PC-3 (cell line): Measurements from ENCODE around the gene HMCN2. TPM values are rescaled to one million over a fixed set of nuclear protein-coding genes. Genes with fewer than 3 reads are reported as not detected.

Experiments
- ATAC-seq: fragments of 200-7000 bp; cut with Tn5 transposase; 2 replicates; pipeline ENCODE4 v1.9.1; 2020; ENCODE audit warnings: mild to moderate bottlenecking, moderate library complexity
- BruUV-seq: library from RNA; stranded (reverse); fragments of 400-500 nt; replicated peaks from 2 replicates; lab custom pipeline; 2021; lab: Mats Ljungman, UMichigan
- CTCF ChIA-PET: fragments of 300-600 bp; sonication (Branson Sonifier 250); formaldehyde crosslinking; loops from one replicate; lab custom pipeline; 2022; ENCODE audit warnings: antibody characterized with exemption; lab: Charles Lee
- POLR2A ChIA-PET: fragments of 300-600 bp; sonication (Branson Sonifier 250); formaldehyde crosslinking; loops from one replicate; lab custom pipeline; 2022; ENCODE audit warnings: antibody characterized with exemption; ENCODE audit not compliant: unreplicated experiment; lab: Charles Lee
- DNase-seq: peaks from one replicate; pipeline ENCODE4 v3.0.0-alpha.2; 2015
- H2AFZ ChIP-seq: fragments of 300-600 bp; sonication (generic); 2 replicates; pipeline ENCODE4 v1.6.0; 2016; ENCODE audit warnings: antibody characterized with exemption, low read length
- H3F3A ChIP-seq: fragments of 300-600 bp; sonication (generic); one replicate; pipeline ENCODE4 v1.6.0; 2017; ENCODE audit warnings: antibody characterized with exemption, low read length, control low read depth, mild to moderate bottlenecking; ENCODE audit not compliant: unreplicated experiment
- H3K27ac ChIP-seq: fragments of 300-600 bp; sonication (generic); 2 replicates; pipeline ENCODE4 v1.5.1; 2016; ENCODE audit warnings: mild to moderate bottlenecking, low read length
- H3K27me3 ChIP-seq: fragments of 300-600 bp; sonication (generic); 2 replicates; pipeline ENCODE4 v1.6.1; 2016; ENCODE audit warnings: low read length, mixed read lengths
- H3K36me3 ChIP-seq: fragments of 300-600 bp; sonication (generic); 2 replicates; pipeline ENCODE4 v1.6.1; 2016; ENCODE audit warnings: low read depth, mixed run types, low read length, mixed read lengths
- H3K4me1 ChIP-seq: fragments of 300-600 bp; sonication (generic); 2 replicates; pipeline ENCODE4 v1.5.1; 2016; ENCODE audit warnings: low read length; ENCODE audit not compliant: insufficient read depth
- H3K4me2 ChIP-seq: fragments of 300-600 bp; sonication (generic); 2 replicates; pipeline ENCODE4 v1.6.0; 2016; ENCODE audit warnings: low read length
- H3K4me3 ChIP-seq: fragments of 300-600 bp; sonication (generic); 2 replicates; pipeline ENCODE4 v1.5.1; 2016; ENCODE audit warnings: mild to moderate bottlenecking, low read length, mixed read lengths
- H3K79me2 ChIP-seq: fragments of 300-600 bp; sonication (generic); 2 replicates; pipeline ENCODE4 v1.6.1; 2017; ENCODE audit warnings: low read length, mixed read lengths
- H3K9ac ChIP-seq: fragments of 300-600 bp; sonication (generic); 2 replicates; pipeline ENCODE4 v1.6.0; 2016; ENCODE audit warnings: mild to moderate bottlenecking, low read length
- H3K9me2 ChIP-seq: fragments of 300-600 bp; sonication (generic); replicated peaks from 2 replicates; pipeline ENCODE4 v1.6.1; 2016; ENCODE audit warnings: mixed run types, low read length, mixed read lengths
- H3K9me3 ChIP-seq: fragments of 300-600 bp; sonication (generic); 2 replicates; pipeline ENCODE4 v1.6.1; 2016; ENCODE audit warnings: low read length, mixed read lengths
- H4K20me1 ChIP-seq: fragments of 300-600 bp; sonication (generic); 2 replicates; pipeline ENCODE4 v1.6.1; 2016; ENCODE audit warnings: low read length, mixed read lengths
- EZH2 ChIP-seq: fragments of 300-600 bp; sonication (generic); IDR thresholded peaks from one replicate; pipeline ENCODE4 v1.6.1; 2017; ENCODE audit warnings: antibody characterized with exemption, mild to moderate bottlenecking, low read length; ENCODE audit not compliant: unreplicated experiment
- EZH2phosphoT487 ChIP-seq: fragments of 300-600 bp; sonication (generic); IDR thresholded peaks from 2 replicates; pipeline ENCODE4 v1.6.1; 2018; ENCODE audit warnings: mild to moderate bottlenecking, antibody characterized with exemption, low read length, borderline replicate concordance
- intact Hi-C: fragments of 100-400 bp; cut with micrococcal nuclease; formaldehyde crosslinking; loops from 2 replicates; pipeline ENCODE4 v1.9.0; 2023
- total RNA-seq: library from RNA; depleted of rRNA; stranded (reverse); fragments of >200 nt; gene quantifications from 2 replicates; pipeline ENCODE4 v1.2.3, GENCODE V29; 2014
- TF ChIP-seq, protein P1 (sequence below): fragments of 300-600 bp; sonication (generic); conservative IDR thresholded peaks from 2 replicates; pipeline ENCODE4 v1.5.1; 2017; ENCODE audit warnings: antibody characterized with exemption, low read depth, mild to moderate bottlenecking, low read length

Gene HMCN2
- total RNA-seq, 1 experiment from 2014 or later = 0.11 TPM

DNA sequence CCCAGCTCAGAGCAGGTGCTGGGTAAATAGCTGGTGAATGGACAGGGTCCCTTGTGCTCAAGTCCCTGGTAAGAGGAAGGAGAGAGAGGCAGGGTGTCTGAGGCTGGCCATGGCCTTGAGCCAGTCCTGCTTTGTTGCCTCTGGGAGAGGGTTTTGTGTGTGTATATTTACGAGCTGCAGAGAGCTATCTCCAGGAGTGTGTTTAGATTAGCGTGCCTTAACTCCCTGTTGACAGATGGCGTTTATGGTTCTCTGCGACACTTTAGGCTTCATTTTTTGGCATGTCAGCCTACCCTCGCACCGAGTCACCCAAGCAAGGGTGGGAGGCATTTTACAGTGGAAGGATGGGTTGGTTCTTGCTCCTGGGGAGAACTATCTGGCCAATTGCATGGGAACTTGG is 22.2 kb downstream of the HMCN2 start:
- H3K9ac ChIP-seq = no peak overlapping the region
- no peak overlapping the region for H3K4me3 ChIP-seq
- no peak for ATAC-seq
- H3F3A ChIP-seq = no peaks in the 10 kb centered on the region
- H3K4me2 ChIP-seq = no peak overlapping the region
- DNase-seq = no peak
- H3K79me2 ChIP-seq = no peaks in the 10 kb centered on the region
- no peak overlapping the region for H2AFZ ChIP-seq
- no peaks in the 10 kb centered on the region for H3K9me2 ChIP-seq
- TF ChIP-seq EZH2 = no peak
- no peak for TF ChIP-seq EZH2phosphoT487
- TF ChIP-seq, protein P1, sequence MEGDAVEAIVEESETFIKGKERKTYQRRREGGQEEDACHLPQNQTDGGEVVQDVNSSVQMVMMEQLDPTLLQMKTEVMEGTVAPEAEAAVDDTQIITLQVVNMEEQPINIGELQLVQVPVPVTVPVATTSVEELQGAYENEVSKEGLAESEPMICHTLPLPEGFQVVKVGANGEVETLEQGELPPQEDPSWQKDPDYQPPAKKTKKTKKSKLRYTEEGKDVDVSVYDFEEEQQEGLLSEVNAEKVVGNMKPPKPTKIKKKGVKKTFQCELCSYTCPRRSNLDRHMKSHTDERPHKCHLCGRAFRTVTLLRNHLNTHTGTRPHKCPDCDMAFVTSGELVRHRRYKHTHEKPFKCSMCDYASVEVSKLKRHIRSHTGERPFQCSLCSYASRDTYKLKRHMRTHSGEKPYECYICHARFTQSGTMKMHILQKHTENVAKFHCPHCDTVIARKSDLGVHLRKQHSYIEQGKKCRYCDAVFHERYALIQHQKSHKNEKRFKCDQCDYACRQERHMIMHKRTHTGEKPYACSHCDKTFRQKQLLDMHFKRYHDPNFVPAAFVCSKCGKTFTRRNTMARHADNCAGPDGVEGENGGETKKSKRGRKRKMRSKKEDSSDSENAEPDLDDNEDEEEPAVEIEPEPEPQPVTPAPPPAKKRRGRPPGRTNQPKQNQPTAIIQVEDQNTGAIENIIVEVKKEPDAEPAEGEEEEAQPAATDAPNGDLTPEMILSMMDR = no peak
- H3K4me1 ChIP-seq = no peaks in the 10 kb centered on the region
- H3K27me3 ChIP-seq = peaks cover 36% of the 10 kb centered on the region
- H3K27ac ChIP-seq = no peak overlapping the region
- no peaks in the 10 kb centered on the region for H3K9me3 ChIP-seq
- intact Hi-C loops = no loop called here
- POLR2A ChIA-PET = no interaction called here
- CTCF ChIA-PET = no interaction called here
- no peaks in the 10 kb centered on the region for H4K20me1 ChIP-seq
- no TSS peak for BruUV-seq
- H3K36me3 ChIP-seq = no peaks in the 10 kb centered on the region

DNA sequence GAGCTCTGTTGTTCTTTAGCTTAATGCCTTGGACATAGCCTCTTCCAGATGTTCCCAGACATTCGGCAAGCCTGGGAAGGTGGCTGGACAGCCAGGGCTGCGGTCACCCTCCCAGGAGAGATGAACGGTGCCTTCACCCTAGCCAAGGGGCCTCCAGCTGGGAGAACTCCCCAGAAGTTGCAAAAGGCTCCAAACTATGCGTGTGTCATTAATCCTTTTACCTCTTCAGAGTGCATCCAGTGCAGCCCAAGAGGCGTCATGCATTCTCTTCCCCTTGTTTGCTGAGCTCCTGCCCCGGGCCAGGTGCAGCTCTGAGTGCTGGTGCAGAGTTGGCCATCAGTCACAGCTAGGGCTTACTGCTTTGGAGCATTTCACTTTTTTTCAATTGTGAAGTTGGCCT is 22.8 kb downstream of the HMCN2 start:
- no TSS peak for BruUV-seq
- Histone ChIP-seq H3K36me3 (no peaks in the 10 kb centered on the region), H3F3A (no peaks in the 10 kb centered on the region), H3K4me3 (no peak overlapping the region), H4K20me1 (no peaks in the 10 kb centered on the region), H3K27me3 (peaks cover 39% of the 10 kb centered on the region), H2AFZ (no peak overlapping the region), H3K9me3 (no peaks in the 10 kb centered on the region), H3K9ac (no peak overlapping the region), H3K79me2 (no peaks in the 10 kb centered on the region), H3K4me1 (no peaks in the 10 kb centered on the region), H3K9me2 (no peaks in the 10 kb centered on the region), H3K4me2 (no peak overlapping the region), H3K27ac (no peak overlapping the region)
- ATAC-seq (no peak), DNase-seq (no peak)
- TF ChIP-seq, protein P1 = no peak
- TF ChIP-seq EZH2phosphoT487 = no peak
- no peak for TF ChIP-seq EZH2
- ChIA-PET POLR2A (interaction anchor here (0.7 kb wide), 1 partner anchor 29 kb away, joined by 5 read pairs; no protein-coding TSS in a partner anchor), CTCF (no interaction called here)
- intact Hi-C loops = no loop called here

DNA sequence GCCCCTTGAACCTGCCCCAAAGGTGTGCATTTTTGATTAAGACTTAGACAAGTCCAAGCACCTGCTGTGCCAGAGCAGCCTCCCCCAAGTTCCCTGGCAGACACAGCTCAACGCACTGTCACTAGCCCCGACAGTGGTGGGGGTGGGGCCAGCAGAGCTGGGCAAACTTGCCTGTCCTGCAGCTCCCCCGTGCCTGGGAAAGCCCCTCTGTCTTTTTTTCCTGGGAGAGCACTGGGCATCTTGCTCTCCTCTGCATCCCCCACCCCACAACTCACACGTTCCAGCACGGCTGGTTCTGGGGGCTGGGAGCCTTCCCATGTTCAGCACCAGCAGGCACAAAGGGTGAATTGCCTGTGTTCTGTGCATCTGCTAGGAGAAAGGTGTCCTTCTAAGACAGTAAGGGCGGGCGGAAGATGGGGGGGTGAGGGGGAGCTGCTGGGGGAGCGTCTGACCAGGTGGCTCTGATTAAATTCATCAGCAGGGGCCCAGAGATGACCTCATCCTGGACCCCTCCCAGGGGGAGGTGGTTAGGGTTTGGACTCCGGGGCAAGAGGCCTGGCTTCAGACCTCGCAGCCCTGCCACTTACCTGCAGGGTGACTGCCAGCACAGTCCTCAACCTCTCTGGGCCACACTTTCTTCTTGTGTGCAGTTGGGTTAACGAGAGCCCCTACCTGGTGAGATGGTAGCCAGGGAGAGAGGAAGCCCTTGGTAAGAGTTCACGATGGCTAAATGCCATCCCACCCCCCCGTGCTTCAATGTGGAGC is 23.5 kb downstream of the HMCN2 start:
- CTCF ChIA-PET = no interaction called here
- Histone ChIP-seq H4K20me1 (no peaks in the 10 kb centered on the region), H3K9me2 (no peaks in the 10 kb centered on the region), H3K4me3 (no peak overlapping the region), H3K9ac (no peak overlapping the region), H3K4me1 (no peaks in the 10 kb centered on the region), H3F3A (no peaks in the 10 kb centered on the region), H3K9me3 (no peaks in the 10 kb centered on the region), H3K4me2 (no peak overlapping the region), H2AFZ (no peak overlapping the region), H3K36me3 (no peaks in the 10 kb centered on the region), H3K27me3 (peaks cover 42% of the 10 kb centered on the region), H3K27ac (no peak overlapping the region), H3K79me2 (no peaks in the 10 kb centered on the region)
- POLR2A ChIA-PET = interaction anchor here (0.7 kb wide), 1 partner anchor 28 kb away, joined by 5 read pairs; no protein-coding TSS in a partner anchor
- ATAC-seq (no peak), DNase-seq (no peak)
- intact Hi-C loops = no loop called here
- TF ChIP-seq EZH2 = no peak
- TF ChIP-seq EZH2phosphoT487 = no peak
- TF ChIP-seq, protein P1 = no peak
- no TSS peak for BruUV-seq
